Tongue (tissue), 2 donors: Measurements from ENCODE around the gene OSBPL6. TPM values are rescaled to one million over a fixed set of nuclear protein-coding genes. Genes with fewer than 3 reads are reported as not detected.
A peak's percentile ranks its signal among the peaks of the same experiment; 100 is the strongest.
"Not testable (repeated sequence)": the region's sequence is repeated elsewhere in the genome, so short reads cannot be mapped to it uniquely, and the experiment has no call there.

Experiments
- DNase-seq: peaks from one replicate; pipeline ENCODE4 v3.0.0-alpha.2; 2015
- total RNA-seq: library from RNA; depleted of rRNA; stranded (reverse); fragments of >200 nt; gene quantifications from one replicate; pipeline ENCODE4 v1.2.3, GENCODE V29; 2014

Gene OSBPL6
- total RNA-seq, 1 donor from 2014 or later: 12.0 TPM

DNA sequence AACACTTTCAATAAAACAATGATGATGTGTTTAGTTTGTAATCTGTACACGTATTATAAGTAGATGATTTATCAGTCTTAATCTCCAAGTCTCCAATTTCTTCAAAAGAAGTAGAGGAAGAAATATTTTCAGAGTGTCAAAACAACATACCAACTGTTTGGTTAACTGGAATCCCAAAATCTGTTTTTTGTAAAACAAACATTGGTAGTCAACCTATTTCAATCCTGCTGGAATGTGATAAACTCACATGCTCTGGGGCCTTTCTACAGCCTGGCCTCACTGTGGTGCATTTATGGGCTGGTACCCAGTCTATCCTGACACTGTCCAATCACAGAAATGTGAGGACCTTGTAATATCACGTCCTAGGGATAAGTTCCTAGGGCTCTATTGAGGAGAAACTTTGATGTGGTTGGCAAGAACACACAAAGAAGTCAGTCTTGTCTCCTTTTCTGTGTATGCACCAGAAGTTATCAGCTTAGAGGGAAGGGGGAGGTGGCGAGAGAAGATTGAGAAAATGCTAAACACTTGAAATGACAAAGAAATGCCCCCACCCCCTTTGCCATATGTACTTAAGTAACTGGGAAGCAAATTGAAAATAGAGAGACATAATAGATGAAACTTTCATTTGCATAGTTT lies 209.5 kb downstream of the OSBPL6 start:
- peak; percentile 24 for DNase-seq

- DNase-seq: peak; percentile 85
Observed at GRCh38 chr2:178404368-178404767, 210.1 kb downstream of the OSBPL6 start.

GRCh38 chr2:178409261-178409660 lies 214.9 kb downstream of the OSBPL6 start:
- no peak for DNase-seq

- no peak for DNase-seq
Observed at GRCh38 chr2:178412047-178412446, 217.7 kb downstream of the OSBPL6 start.

DNA sequence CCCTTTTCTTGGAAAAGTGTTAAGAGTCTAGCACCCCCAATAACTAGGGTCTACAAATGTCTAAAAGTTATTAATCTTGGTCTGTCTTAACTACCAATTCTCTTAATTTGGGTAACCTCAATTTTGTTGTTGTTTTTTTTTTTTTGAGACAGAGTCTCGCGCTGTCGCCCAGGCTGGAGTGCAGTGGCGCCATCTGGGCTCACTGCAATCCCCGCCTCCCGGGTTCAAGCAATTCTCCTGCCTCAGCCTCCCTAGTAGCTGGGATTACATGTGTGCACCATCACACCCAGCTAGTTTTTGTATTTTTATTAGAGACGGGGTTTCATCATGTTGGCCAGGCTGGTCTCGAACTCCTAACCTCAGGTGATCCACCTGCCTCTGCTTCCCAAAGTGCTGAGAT lies 218.1 kb downstream of the OSBPL6 start:
- DNase-seq: not testable (repeated sequence)

GRCh38 chr2:178413472-178414265 lies 219.4 kb downstream of the OSBPL6 start:
- peak; percentile 89 for DNase-seq

GRCh38 chr2:178414266-178415247 lies 220.2 kb downstream of the OSBPL6 start:
- peak; percentile 97 for DNase-seq

GRCh38 chr2:178415979-178416378 lies 221.7 kb downstream of the OSBPL6 start:
- DNase-seq: no peak

DNA sequence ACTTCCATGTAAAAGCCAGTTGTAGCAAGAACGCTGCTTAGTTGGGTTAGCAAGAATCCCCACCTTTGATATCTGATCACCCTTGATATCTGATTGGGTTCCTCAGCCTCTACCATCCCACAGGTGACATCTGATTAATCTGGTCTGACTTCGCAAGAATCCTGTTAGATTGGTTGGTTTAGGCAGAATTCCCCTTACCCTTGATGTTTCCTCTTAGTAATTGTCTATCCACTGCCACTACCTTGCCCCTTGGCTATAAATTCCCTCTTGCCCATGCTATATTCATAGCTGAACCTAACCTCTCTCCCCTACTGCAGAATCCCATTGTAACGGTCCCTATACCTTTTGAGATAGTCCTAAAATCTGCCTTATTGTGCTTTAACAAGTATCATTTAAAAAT lies 223.6 kb downstream of the OSBPL6 start:
- DNase-seq: no peak

DNA sequence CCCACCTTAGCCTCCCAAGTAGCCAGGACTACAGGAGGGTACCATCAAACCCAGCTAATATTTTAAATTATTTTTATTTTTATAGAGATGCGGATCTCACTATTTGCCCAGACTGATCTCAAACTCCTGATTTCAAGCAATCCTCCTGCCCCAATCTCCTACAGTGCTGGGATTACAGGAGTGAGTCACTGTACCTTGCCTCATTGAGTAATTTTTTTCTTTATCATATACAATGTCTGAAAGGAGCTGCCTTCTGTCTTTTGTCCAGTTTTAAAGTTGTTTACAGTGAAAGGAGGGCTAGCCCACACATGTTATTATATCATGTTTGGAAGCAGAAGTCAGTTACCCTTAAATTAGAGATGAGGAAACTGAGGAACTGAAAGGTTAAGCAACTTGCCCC lies 224.1 kb downstream of the OSBPL6 start:
- DNase-seq: no peak

DNA sequence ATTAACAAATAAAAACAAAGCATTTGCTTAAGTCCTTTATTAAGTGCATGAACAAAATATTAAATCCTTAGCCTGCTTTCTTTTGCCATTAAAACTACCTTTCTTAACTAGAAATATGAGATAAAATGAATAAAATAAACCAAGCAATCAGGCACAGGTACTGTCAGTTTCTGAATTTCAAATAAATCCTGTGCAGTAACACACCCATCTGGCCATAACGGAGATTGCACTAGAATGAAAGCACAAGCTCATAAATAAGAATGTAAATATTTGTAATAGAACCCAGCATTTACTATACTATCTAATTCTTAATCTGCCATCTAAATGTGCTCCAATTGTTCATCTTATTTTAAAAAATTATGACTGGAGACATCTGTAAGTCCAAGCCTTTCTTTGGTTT lies 224.8 kb downstream of the OSBPL6 start:
- no peak for DNase-seq

DNA sequence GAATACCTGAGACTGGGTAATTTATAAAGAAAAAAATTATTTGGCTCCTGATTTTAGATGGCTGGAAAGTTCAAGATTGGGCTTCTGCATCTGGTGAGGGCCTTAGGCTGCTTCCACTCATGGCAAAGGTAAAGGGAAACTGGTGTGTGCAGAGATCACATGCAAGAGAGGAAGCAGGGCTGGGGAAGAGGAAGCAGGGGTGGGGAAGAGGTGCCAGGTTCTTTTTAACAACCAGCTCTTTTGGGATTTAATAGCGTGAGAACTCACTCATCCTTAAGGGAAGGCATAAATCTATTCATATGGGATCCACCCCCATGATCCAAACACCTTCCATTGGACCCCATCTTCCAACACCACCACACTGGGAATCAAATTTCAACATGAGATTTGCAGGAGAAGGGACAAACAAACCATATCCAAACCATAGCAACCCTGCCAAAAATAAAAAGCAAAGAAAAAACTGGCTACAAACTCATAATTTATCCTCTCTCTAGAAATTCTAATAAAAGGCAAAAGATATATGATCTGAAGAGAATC lies 226.2 kb downstream of the OSBPL6 start:
- DNase-seq: no peak

DNA sequence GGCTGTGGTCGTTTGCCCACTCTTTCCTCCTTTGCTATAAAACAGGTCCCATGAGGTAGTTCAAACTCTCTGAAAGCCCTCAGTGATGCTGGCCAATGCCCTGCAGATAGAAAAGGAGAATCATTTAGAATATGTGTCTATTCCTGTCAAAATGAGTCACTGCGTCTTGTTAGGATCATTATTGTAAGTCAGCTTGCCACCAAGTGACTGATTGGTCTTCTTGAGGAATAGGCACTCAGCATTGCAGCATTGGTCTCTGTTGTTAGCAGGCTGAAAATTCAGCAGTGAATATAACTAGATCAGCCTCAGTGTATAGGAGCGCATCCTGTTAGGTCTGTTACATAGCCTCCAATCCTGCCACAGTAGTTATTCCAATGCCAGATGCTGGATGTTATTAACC lies 227.8 kb downstream of the OSBPL6 start:
- DNase-seq: no peak

GRCh38 chr2:178423746-178424145 lies 229.4 kb downstream of the OSBPL6 start:
- DNase-seq: not testable (repeated sequence)

GRCh38 chr2:178425255-178425827 lies 231.0 kb downstream of the OSBPL6 start:
- DNase-seq: no peak

GRCh38 chr2:178426388-178426787 lies 232.1 kb downstream of the OSBPL6 start:
- DNase-seq: no peak

DNA sequence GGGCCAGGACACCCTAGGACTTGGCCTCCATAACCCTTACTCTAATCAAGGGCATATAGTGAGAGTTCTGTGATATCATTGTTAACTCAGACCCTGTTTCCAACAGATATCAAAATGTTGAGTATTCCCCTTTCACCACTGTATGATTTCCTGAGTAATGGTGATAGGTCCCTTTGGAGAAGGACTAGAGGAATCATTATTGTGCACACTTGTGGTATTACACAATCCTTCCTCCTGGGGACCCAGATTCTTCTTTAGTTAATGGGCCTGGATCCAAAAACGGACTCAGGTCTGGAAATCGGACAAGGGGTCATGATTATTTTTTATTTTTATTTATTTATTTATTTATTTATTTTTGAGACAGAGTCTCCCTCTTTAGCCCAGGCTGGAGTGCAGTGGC lies 233.1 kb downstream of the OSBPL6 start:
- no peak for DNase-seq

DNA sequence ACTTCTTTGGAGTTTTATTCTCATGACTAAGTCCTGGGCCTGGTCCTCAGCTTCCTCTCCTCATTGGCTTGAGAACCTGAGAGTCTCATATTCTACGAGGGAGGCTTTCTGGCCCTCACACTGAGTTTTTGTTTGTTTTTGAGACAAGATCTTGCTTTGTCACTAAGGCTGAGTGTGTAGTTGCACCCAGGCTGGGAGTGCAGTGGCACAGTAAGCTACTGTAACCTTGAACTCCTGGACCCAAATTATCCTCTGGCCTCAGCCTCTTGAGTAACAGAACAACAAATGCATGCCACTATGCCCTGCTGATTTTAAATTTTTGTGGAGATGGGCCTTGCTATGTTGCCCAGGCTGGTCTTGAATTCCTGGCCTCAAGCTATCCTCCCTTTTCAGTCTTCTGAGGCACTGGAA lies 234.1 kb downstream of the OSBPL6 start:
- no peak for DNase-seq

DNA sequence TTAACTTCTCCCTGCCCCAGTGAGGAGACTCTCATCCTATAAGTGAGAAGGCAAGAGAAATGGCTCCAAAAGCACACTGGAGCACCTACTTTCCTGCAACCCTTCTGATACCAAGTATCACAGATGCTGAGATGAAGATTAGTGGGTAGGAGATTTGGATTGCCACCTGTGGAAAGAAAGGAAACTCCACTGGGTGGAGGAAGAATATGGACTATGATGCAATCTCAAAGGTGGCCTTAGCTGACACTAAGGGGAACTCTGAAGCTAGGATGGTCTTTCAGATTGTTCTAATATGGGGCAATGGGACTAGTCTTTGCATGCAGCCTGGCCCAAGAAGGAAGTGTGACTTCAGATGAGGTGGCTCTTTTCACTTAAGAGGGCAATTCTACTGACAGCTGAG lies 235.0 kb downstream of the OSBPL6 start:
- DNase-seq: no peak

- no peak for DNase-seq
Observed at GRCh38 chr2:178436662-178437061, 242.3 kb downstream of the OSBPL6 start.

- DNase-seq: no peak
Observed at GRCh38 chr2:178441426-178441825, 247.1 kb downstream of the OSBPL6 start.
